Activated CD4-positive, CD25-positive, alpha-beta regulatory T cell (primary cell): ENCODE results near the gene E4F1.

Experiments used
- DNase-seq, 4 experiments: peaks; one replicate each; lab custom pipeline; 2025; lab: John Stamatoyannopoulos, UW

E4F1 gene

DNA sequence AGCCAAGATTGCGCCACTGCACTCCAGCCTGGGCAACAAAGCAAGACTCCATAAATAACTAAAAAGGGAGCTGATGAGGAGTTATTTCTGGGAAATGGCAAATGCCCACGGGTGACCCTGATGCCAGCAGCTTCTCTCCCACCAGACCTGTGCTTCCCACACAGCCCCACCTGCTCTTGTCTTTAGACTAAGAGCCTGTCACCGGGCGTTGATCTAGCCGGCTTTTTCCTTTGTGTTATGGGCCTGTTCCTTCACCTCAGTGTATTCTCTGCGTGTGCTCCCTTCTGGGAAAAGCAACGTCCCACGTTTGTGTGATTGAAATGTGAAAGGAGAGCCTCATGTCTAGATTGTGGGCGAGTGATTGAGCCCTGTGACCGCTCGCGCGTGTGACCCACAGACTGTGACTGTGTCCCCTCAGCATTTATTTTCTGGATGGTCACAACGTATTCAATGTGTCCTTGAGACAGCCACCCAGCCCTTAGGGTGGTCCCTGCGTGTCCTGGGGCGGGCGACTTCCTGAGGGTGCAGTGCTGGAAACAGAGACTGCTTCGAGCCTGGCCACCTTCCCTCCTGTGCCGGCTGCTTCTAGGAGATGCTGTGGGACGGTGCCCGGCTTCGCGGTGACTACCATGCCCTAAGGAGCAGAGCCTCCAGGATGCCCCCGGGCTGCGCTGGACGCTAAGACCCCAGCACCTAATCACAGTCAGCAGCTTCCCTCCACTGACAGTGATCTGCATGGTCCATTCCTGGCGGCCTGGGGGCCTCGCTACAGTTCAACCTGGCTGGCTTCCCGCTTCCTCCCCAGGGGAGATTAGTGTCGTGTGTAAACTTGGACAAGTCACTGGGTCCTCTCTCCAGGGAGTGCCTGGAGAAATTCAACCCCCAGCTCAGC lies 52.3 kb downstream of the E4F1 start:
- DNase-seq, result no peak

DNA sequence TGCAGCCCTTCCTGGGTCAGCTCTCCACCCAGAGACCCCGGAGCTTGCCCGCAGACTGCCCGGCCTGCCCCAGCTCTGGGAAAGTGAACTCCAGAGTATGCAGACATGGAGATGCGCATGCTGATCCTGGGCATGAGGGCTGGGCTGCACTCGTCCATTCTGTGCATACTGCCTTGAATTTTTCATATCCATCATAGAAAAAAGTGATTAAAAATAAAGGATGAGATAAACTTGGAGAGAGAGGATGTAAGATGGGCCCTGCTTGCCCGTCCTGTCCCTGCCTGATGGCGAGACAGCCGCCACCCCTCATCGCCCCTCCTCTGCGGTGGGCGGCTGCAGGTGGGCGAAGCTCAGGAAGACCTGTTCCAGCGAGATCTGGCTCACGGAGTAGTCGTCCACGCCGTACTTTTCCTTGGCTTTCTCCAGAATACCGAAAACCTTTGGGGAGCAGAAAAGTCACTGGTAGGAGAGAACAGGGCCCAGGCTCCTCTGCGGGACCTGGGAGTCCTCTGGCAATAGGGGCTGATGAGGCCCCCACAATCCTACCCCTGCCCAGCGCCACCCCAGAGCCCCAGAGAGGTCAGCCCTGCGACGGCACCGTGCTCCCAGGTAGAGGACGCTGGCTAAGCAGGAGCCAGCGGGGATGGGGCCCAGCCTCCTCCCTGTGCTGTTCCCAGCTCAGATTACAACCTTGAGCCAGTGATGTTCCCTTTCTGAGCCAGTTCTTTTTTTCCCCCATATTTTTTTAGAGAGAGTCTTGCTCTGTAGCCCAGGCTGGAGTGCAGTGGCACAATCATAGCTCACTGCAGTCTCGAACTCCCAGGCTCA lies 53.2 kb downstream of the E4F1 start:
- no peak for DNase-seq

- DNase-seq, result no peak
Measured at GRCh38 chr16:2277466-2278271, 54.3 kb downstream of the E4F1 start.

- no peak for DNase-seq
Measured at GRCh38 chr16:2278272-2278608, 54.8 kb downstream of the E4F1 start.

- no peak for DNase-seq
Measured at GRCh38 chr16:2278956-2279800, 55.8 kb downstream of the E4F1 start.

- DNase-seq, result no peak
Measured at GRCh38 chr16:2280461-2280860, 57.1 kb downstream of the E4F1 start.

GRCh38 chr16:2280981-2281542 lies 57.7 kb downstream of the E4F1 start:
- no peak for DNase-seq

DNA sequence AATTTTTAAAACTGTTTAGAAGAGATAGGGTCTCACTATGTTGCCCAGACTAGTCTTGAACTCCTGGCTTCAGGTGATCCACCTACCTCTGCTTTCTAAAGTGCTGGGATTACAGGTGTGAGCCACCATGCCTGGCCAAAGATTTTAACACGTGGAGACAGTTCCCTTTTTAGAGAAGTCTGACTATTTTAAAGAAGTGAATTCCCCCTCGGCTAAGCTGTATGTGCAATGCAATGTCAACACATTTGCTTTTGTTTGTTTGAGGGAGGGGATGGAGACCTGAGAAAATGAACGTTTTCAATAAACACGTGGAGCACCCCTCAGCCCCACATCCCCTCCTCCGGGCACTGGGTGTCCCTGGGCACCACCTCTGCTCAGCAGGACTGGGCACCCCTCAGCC lies 58.9 kb downstream of the E4F1 start:
- no peak for DNase-seq

DNA sequence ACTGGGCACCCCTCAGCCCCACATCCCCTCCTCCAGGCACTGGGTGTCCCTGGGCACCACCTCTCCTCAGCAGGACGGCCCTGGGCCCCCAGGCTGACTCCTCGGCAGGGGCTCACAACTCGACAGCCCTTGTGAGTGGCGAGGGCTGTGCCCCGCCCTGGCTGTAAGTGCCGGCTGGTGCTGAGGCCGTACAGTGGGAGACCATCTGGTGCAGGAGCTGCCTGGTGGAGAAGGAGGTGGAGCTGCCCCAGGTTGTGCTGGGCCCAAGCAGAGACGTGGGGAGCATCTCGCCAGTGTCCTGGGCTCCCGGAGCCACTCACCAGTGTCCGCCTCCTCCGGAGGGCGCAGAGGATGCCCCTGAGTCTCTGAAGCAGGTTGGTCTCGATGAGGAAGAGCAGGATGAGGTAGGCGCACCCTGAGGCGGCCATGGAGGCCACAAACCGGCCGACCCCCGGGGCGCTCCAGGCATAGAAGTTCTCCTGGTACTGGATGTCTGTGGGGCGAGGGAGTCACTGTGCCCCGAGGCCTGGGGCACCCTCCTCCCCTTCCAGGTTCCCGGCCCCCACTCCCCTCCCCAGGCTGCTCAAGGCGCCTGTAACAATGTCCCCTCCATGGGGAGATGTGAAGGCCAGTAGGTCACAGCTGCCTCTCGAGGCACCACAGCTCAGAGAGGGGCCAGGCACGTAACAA lies 59.6 kb downstream of the E4F1 start:
- no peak for DNase-seq

GRCh38 chr16:2284001-2284770 lies 60.8 kb downstream of the E4F1 start:
- no peak for DNase-seq

GRCh38 chr16:2284797-2285576 lies 61.6 kb downstream of the E4F1 start:
- DNase-seq, result no peak
